ENCODE results near the gene MAPK8IP3. TPM values are rescaled to one million over a fixed set of nuclear protein-coding genes. Genes with fewer than 3 reads are reported as not detected.
A peak's percentile ranks its signal among the peaks of the same experiment; 100 is the strongest.

Gene MAPK8IP3
- total and polyA plus RNA-seq, 9 of the 15 experiments (the other 6 are each of a cell fraction or from before 2014, with no cell fraction given) = 0.17 to 58.7 (median 16.7) TPM

- TF ChIP-seq, protein P1, sequence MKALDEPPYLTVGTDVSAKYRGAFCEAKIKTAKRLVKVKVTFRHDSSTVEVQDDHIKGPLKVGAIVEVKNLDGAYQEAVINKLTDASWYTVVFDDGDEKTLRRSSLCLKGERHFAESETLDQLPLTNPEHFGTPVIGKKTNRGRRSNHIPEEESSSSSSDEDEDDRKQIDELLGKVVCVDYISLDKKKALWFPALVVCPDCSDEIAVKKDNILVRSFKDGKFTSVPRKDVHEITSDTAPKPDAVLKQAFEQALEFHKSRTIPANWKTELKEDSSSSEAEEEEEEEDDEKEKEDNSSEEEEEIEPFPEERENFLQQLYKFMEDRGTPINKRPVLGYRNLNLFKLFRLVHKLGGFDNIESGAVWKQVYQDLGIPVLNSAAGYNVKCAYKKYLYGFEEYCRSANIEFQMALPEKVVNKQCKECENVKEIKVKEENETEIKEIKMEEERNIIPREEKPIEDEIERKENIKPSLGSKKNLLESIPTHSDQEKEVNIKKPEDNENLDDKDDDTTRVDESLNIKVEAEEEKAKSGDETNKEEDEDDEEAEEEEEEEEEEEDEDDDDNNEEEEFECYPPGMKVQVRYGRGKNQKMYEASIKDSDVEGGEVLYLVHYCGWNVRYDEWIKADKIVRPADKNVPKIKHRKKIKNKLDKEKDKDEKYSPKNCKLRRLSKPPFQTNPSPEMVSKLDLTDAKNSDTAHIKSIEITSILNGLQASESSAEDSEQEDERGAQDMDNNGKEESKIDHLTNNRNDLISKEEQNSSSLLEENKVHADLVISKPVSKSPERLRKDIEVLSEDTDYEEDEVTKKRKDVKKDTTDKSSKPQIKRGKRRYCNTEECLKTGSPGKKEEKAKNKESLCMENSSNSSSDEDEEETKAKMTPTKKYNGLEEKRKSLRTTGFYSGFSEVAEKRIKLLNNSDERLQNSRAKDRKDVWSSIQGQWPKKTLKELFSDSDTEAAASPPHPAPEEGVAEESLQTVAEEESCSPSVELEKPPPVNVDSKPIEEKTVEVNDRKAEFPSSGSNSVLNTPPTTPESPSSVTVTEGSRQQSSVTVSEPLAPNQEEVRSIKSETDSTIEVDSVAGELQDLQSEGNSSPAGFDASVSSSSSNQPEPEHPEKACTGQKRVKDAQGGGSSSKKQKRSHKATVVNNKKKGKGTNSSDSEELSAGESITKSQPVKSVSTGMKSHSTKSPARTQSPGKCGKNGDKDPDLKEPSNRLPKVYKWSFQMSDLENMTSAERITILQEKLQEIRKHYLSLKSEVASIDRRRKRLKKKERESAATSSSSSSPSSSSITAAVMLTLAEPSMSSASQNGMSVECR (CRISPR knock-in tag; IDR thresholded peaks at IDR 0.05) = 0 out of 2 replicates have a peak, but pooled peaks have one; percentile 15
- TF ChIP-seq, protein P2, sequence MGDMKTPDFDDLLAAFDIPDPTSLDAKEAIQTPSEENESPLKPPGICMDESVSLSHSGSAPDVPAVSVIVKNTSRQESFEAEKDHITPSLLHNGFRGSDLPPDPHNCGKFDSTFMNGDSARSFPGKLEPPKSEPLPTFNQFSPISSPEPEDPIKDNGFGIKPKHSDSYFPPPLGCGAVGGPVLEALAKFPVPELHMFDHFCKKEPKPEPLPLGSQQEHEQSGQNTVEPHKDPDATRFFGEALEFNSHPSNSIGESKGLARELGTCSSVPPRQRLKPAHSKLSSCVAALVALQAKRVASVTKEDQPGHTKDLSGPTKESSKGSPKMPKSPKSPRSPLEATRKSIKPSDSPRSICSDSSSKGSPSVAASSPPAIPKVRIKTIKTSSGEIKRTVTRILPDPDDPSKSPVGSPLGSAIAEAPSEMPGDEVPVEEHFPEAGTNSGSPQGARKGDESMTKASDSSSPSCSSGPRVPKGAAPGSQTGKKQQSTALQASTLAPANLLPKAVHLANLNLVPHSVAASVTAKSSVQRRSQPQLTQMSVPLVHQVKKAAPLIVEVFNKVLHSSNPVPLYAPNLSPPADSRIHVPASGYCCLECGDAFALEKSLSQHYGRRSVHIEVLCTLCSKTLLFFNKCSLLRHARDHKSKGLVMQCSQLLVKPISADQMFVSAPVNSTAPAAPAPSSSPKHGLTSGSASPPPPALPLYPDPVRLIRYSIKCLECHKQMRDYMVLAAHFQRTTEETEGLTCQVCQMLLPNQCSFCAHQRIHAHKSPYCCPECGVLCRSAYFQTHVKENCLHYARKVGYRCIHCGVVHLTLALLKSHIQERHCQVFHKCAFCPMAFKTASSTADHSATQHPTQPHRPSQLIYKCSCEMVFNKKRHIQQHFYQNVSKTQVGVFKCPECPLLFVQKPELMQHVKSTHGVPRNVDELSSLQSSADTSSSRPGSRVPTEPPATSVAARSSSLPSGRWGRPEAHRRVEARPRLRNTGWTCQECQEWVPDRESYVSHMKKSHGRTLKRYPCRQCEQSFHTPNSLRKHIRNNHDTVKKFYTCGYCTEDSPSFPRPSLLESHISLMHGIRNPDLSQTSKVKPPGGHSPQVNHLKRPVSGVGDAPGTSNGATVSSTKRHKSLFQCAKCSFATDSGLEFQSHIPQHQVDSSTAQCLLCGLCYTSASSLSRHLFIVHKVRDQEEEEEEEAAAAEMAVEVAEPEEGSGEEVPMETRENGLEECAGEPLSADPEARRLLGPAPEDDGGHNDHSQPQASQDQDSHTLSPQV (IDR thresholded peaks at IDR 0.05) = 0 out of 2 replicates have a peak, but pooled peaks have one; percentile 30
- peak in 1 of 2 experiments; percentile 7; a peak in 1 of 4 replicates for TF ChIP-seq TEAD1 (CRISPR knock-in tag; IDR thresholded peaks at IDR 0.05)
- no peak for TF ChIP-seq STAT5A (IDR thresholded peaks at IDR 0.05; ENCODE audit: borderline replicate concordance, low read length)
- TF ChIP-seq, protein P3, sequence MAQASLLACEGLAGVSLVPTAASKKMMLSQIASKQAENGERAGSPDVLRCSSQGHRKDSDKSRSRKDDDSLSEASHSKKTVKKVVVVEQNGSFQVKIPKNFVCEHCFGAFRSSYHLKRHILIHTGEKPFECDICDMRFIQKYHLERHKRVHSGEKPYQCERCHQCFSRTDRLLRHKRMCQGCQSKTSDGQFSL (CRISPR knock-in tag; IDR thresholded peaks at IDR 0.05) = peak; percentile 56; the same call in 1 of the 2 replicates
- TF ChIP-seq, protein P3 (tag; IDR thresholded peaks at IDR 0.05) = peak in 1 of 2 experiments; percentile 95; a peak in 2 of 4 replicates
- TF ChIP-seq ZBTB9 (CRISPR knock-in tag; IDR thresholded peaks at IDR 0.05) = 0 out of 2 replicates have a peak, but pooled peaks have one; percentile 10
- TF ChIP-seq ZNF41 (CRISPR knock-in tag; conservative IDR thresholded peaks at IDR 0.05) = no peak
- TF ChIP-seq ZBTB7A (IDR thresholded peaks at IDR 0.05; ENCODE audit: borderline replicate concordance, control insufficient read depth, low read depth, low read length) = peak; percentile 69; the same call in 1 of the 2 replicates
- TF ChIP-seq NCOR1 (IDR thresholded peaks at IDR 0.05) = no peak
- peak; percentile 22; the same call in 1 of the 2 replicates for TF ChIP-seq ATF7 (IDR thresholded peaks at IDR 0.05)
Observed at GRCh38 chr16:1771188-1771863, 65.3 kb downstream of the MAPK8IP3 start, which contains the start of gene NME3 (continued).
